ENCODE results near the gene PHTF1.

The PHTF1 gene

GRCh38 chr1:113792986-113793385 is 33.7 kb upstream of the PHTF1 start:
- Histone ChIP-seq H3K27ac (ENCODE audit: low read length) (no peak overlapping the region), H3K4me1 (ENCODE audit: control insufficient read depth, insufficient read depth, low read length) (no peaks in the 10 kb centered on the region), H3K4me3 (ENCODE audit: low read length) (no peak overlapping the region), H3K36me3 (ENCODE audit: control insufficient read depth, insufficient read depth, low read length) (no peaks in the 10 kb centered on the region), H3K9me3 (ENCODE audit: control insufficient read depth, insufficient read depth, low read length) (no peaks in the 10 kb centered on the region), H3K27me3 (ENCODE audit: control insufficient read depth, insufficient read depth, low read length) (no peaks in the 10 kb centered on the region)
- no CpG with 5 or more reads among the region's 1 CpG for WGBS (ENCODE audit: insufficient coverage, insufficient read length)
- no peak for DNase-seq (ENCODE audit: low read depth, low spot score)

- H3K36me3 ChIP-seq (ENCODE audit: control insufficient read depth, insufficient read depth, low read length) = no peaks in the 10 kb centered on the region
Measured at GRCh38 chr1:113792471-113792870, 33.2 kb upstream of the PHTF1 start.

GRCh38 chr1:113788802-113789201 is 29.5 kb upstream of the PHTF1 start:
- WGBS (ENCODE audit: insufficient coverage, insufficient read length) = no CpG with 5 or more reads among the region's 3 CpGs
- H3K36me3 ChIP-seq (ENCODE audit: control insufficient read depth, insufficient read depth, low read length) = no peaks in the 10 kb centered on the region
- no peaks in the 10 kb centered on the region for H3K27me3 ChIP-seq (ENCODE audit: control insufficient read depth, insufficient read depth, low read length)
- H3K4me1 ChIP-seq (ENCODE audit: control insufficient read depth, insufficient read depth, low read length) = no peaks in the 10 kb centered on the region; the same call in 1 of the 2 replicates
- H3K4me3 ChIP-seq (ENCODE audit: low read length) = no peak overlapping the region
- H3K9me3 ChIP-seq (ENCODE audit: control insufficient read depth, insufficient read depth, low read length) = no peaks in the 10 kb centered on the region
- DNase-seq (ENCODE audit: low read depth, low spot score) = no peak
- H3K27ac ChIP-seq (ENCODE audit: low read length) = no peak overlapping the region

More at GRCh38 chr1:113792471-113792870, 33.2 kb upstream of the PHTF1 start:
- Histone ChIP-seq H3K4me3 (ENCODE audit: low read length) (no peak overlapping the region), H3K27me3 (ENCODE audit: control insufficient read depth, insufficient read depth, low read length) (no peaks in the 10 kb centered on the region), H3K27ac (ENCODE audit: low read length) (no peak overlapping the region), H3K9me3 (ENCODE audit: control insufficient read depth, insufficient read depth, low read length) (no peaks in the 10 kb centered on the region), H3K4me1 (ENCODE audit: control insufficient read depth, insufficient read depth, low read length) (no peaks in the 10 kb centered on the region)
- WGBS (ENCODE audit: insufficient coverage, insufficient read length) = no CpG with 5 or more reads among the region's 5 CpGs
- DNase-seq (ENCODE audit: low read depth, low spot score) = no peak

GRCh38 chr1:113787663-113788062 is 28.4 kb upstream of the PHTF1 start:
- H3K4me3 ChIP-seq (ENCODE audit: low read length) = no peak overlapping the region
- H3K36me3 ChIP-seq (ENCODE audit: control insufficient read depth, insufficient read depth, low read length) = no peaks in the 10 kb centered on the region
- no peaks in the 10 kb centered on the region; the same call in 1 of the 2 replicates for H3K4me1 ChIP-seq (ENCODE audit: control insufficient read depth, insufficient read depth, low read length)
- no peak overlapping the region for H3K27ac ChIP-seq (ENCODE audit: low read length)
- no peaks in the 10 kb centered on the region for H3K27me3 ChIP-seq (ENCODE audit: control insufficient read depth, insufficient read depth, low read length)
- no CpG with 5 or more reads among the region's 3 CpGs for WGBS (ENCODE audit: insufficient coverage, insufficient read length)
- no peaks in the 10 kb centered on the region for H3K9me3 ChIP-seq (ENCODE audit: control insufficient read depth, insufficient read depth, low read length)
- no peak for DNase-seq (ENCODE audit: low read depth, low spot score)

GRCh38 chr1:113786069-113786468 is 26.8 kb upstream of the PHTF1 start:
- Histone ChIP-seq H3K4me3 (ENCODE audit: low read length) (no peak overlapping the region), H3K27me3 (ENCODE audit: control insufficient read depth, insufficient read depth, low read length) (no peaks in the 10 kb centered on the region), H3K9me3 (ENCODE audit: control insufficient read depth, insufficient read depth, low read length) (no peaks in the 10 kb centered on the region), H3K36me3 (ENCODE audit: control insufficient read depth, insufficient read depth, low read length) (no peaks in the 10 kb centered on the region), H3K27ac (ENCODE audit: low read length) (no peak overlapping the region), H3K4me1 (ENCODE audit: control insufficient read depth, insufficient read depth, low read length) (no peaks in the 10 kb centered on the region; the same call in 1 of the 2 replicates)
- no CpG with 5 or more reads among the region's 1 CpG for WGBS (ENCODE audit: insufficient coverage, insufficient read length)
- no peak for DNase-seq (ENCODE audit: low read depth, low spot score)

DNA sequence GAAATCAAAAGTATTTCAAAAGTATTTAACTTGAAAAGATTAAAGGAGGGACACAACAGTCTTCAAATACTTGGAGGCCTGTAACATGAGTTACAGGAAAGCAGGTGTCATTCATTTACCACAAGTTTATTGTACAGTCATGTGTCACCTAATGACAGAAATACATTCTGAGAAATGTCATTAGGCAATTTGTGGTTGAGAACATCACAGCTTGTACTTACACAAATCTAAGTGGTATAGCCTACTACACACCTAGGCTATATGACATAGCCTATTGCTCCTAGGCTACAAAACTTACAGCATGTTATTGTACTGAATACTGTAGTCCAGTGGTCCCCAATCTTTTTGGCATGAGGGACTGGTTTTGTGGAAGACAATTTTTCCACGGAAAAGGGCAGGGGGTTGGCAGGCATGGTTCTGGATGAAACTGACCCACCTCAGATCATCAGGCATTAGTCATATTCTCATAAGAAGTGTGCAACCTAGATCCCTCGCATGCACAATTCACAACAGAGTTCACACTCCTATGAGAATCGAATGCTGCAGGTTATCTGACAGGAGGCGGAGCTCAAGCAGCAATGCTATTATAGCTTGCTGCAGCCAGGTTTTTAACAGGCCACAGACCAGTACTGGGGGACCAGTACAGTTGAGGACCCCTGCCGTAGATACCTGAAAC is 25.0 kb upstream of the PHTF1 start:
- WGBS (ENCODE audit: insufficient coverage, insufficient read length) = no CpG with 5 or more reads among the region's 5 CpGs
- DNase-seq (ENCODE audit: low read depth, low spot score) = no peak
- Histone ChIP-seq H3K27ac (ENCODE audit: low read length) (no peak overlapping the region), H3K27me3 (ENCODE audit: control insufficient read depth, insufficient read depth, low read length) (no peaks in the 10 kb centered on the region), H3K36me3 (ENCODE audit: control insufficient read depth, insufficient read depth, low read length) (no peaks in the 10 kb centered on the region), H3K9me3 (ENCODE audit: control insufficient read depth, insufficient read depth, low read length) (no peaks in the 10 kb centered on the region), H3K4me1 (ENCODE audit: control insufficient read depth, insufficient read depth, low read length) (no peaks in the 10 kb centered on the region; the same call in 1 of the 2 replicates), H3K4me3 (ENCODE audit: low read length) (no peak overlapping the region)

GRCh38 chr1:113783254-113784103 is 24.2 kb upstream of the PHTF1 start:
- H3K4me1 ChIP-seq (ENCODE audit: control insufficient read depth, insufficient read depth, low read length) = no peaks in the 10 kb centered on the region; the same call in 1 of the 2 replicates
- no peaks in the 10 kb centered on the region for H3K27me3 ChIP-seq (ENCODE audit: control insufficient read depth, insufficient read depth, low read length)
- H3K36me3 ChIP-seq (ENCODE audit: control insufficient read depth, insufficient read depth, low read length) = no peaks in the 10 kb centered on the region
- no peaks in the 10 kb centered on the region for H3K9me3 ChIP-seq (ENCODE audit: control insufficient read depth, insufficient read depth, low read length)
- no peak for DNase-seq (ENCODE audit: low read depth, low spot score)
- no peak overlapping the region for H3K27ac ChIP-seq (ENCODE audit: low read length)
- no CpG with 5 or more reads among the region's 4 CpGs for WGBS (ENCODE audit: insufficient coverage, insufficient read length)
- H3K4me3 ChIP-seq (ENCODE audit: low read length) = no peak overlapping the region

DNA sequence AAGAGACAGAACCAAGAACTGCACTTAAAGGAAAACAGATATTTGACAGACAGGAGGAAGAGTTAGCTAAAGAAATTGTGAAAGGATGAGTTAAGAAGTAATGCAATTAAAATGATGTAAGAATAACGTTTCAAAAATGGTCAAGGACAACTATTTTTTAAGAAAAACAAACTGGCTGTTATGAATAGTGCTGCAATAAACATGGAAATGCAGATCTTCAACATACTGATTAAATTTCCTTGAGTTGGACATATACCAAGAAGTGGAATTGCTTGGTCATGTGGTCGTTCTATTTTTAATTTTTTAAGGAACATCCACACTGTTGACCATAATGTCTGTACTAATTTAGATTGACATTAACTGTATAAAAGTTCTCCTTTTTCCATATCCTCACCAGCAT is 23.1 kb upstream of the PHTF1 start:
- H3K4me3 ChIP-seq (ENCODE audit: low read length) = no peak overlapping the region
- H3K9me3 ChIP-seq (ENCODE audit: control insufficient read depth, insufficient read depth, low read length) = no peaks in the 10 kb centered on the region
- no peaks in the 10 kb centered on the region for H3K36me3 ChIP-seq (ENCODE audit: control insufficient read depth, insufficient read depth, low read length)
- no peaks in the 10 kb centered on the region; the same call in 1 of the 2 replicates for H3K4me1 ChIP-seq (ENCODE audit: control insufficient read depth, insufficient read depth, low read length)
- no peaks in the 10 kb centered on the region for H3K27me3 ChIP-seq (ENCODE audit: control insufficient read depth, insufficient read depth, low read length)
- DNase-seq (ENCODE audit: low read depth, low spot score) = no peak
- 100% methylated on average over 1 of the region's 2 CpGs for WGBS (ENCODE audit: insufficient coverage, insufficient read length)
- H3K27ac ChIP-seq (ENCODE audit: low read length) = no peak overlapping the region

- Histone ChIP-seq H3K27ac (ENCODE audit: low read length) (no peak overlapping the region), H3K36me3 (ENCODE audit: control insufficient read depth, insufficient read depth, low read length) (0 out of 2 replicates have a peak, but pooled peaks cover 3% of the 10 kb centered on the region), H3K9me3 (ENCODE audit: control insufficient read depth, insufficient read depth, low read length) (no peaks in the 10 kb centered on the region), H3K4me3 (ENCODE audit: low read length) (no peak overlapping the region), H3K4me1 (ENCODE audit: control insufficient read depth, insufficient read depth, low read length) (no peaks in the 10 kb centered on the region), H3K27me3 (ENCODE audit: control insufficient read depth, insufficient read depth, low read length) (no peaks in the 10 kb centered on the region)
- no peak for DNase-seq (ENCODE audit: low read depth, low spot score)
- no CpG with 5 or more reads among the region's 5 CpGs for WGBS (ENCODE audit: insufficient coverage, insufficient read length)
Measured at GRCh38 chr1:113780374-113781146, 21.3 kb upstream of the PHTF1 start.

DNA sequence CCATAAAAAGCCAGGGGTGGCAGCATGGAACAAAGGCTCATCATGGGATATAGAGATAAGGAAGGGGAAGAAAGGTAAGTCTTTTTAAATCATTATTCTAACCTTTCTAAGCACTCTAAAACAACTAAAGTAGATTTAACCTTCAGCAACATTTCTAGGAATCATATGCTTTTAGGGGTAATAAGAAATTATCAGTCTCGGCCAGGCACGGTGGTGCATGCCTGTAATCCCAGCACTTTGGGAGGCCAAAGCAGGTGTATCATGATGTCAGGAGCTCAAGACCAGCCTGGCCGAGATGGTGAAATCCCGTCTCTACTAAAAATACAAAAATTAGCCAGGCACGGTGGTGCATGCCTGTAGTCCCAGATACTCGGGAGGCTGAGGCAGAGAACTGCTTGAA is 20.3 kb upstream of the PHTF1 start:
- no CpG with 5 or more reads among the region's 6 CpGs for WGBS (ENCODE audit: insufficient coverage, insufficient read length)
- no peak for DNase-seq (ENCODE audit: low read depth, low spot score)
- H3K27ac ChIP-seq (ENCODE audit: low read length) = no peak overlapping the region

More for the DNA sequence above, 20.3 kb upstream of the PHTF1 start:
- H3K27me3 ChIP-seq (ENCODE audit: control insufficient read depth, insufficient read depth, low read length) = no peaks in the 10 kb centered on the region
- H3K9me3 ChIP-seq (ENCODE audit: control insufficient read depth, insufficient read depth, low read length) = no peaks in the 10 kb centered on the region
- H3K36me3 ChIP-seq (ENCODE audit: control insufficient read depth, insufficient read depth, low read length) = 0 out of 2 replicates have a peak, but pooled peaks cover 3% of the 10 kb centered on the region
- H3K4me1 ChIP-seq (ENCODE audit: control insufficient read depth, insufficient read depth, low read length) = no peaks in the 10 kb centered on the region
- H3K4me3 ChIP-seq (ENCODE audit: low read length) = no peak overlapping the region
